NCI-H82 treated with DMSO at 0.1 percent for 48 hours (cell line): ENCODE measurements around the gene GJA3.
A peak's percentile ranks its signal among the peaks of the same experiment; 100 is the strongest.
"Not testable (repeated sequence)": the region's sequence is repeated elsewhere in the genome, so short reads cannot be mapped to it uniquely, and the experiment has no call there.

ENCODE experiments used
- DNase-seq: peaks from one replicate; lab custom pipeline; 2025; ENCODE audit not compliant: unreplicated experiment; lab: John Stamatoyannopoulos, UW

GJA3 gene

DNA sequence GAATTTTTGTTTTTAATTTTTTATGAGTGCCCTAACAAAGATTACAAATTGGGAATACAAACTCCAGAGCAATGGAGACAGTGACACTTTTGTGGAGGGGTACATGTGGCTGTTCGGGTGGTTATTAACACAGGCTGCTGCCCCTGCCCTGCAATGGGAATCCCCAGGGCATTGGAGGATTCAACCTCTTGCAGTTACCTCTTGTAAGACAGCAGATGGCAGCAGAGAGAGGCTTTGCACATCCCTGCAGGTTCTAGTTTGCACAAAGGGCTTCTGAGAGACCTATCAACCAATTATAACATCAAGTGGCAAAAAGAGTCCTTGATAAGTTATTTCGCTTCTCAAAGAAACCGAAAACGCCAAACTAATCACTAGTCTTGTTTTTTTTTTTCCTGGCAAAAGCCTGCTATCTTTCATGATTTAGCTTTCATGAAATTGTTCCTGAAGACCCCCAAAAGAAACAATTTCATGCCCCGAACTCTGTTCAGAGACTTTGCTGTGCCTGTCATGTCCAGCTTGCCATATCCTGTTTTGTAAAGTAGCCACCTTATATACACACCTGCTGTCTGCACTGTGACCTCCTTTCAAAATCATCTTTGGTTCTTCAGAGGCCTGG is 21.5 kb upstream of the GJA3 start:
- peak; percentile 57 for DNase-seq

DNA sequence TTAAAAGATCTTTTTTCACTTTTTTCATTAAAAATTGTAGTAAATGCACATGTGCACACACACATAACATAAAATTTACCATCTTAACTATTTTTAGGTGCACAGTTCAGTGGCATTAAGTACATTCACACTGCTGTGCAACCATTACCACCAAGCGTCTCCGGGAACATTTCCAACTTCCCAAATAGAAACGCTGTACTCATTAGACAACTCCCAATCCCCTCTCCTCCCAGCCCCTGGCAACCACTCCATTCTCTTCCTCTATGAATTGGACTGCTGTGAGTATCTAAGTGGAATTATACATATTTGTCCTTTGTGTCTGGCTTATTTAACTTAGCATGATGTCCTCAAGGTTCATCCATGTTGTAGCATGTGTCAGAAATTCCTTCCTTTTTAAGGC is 20.3 kb upstream of the GJA3 start:
- DNase-seq: no peak

DNA sequence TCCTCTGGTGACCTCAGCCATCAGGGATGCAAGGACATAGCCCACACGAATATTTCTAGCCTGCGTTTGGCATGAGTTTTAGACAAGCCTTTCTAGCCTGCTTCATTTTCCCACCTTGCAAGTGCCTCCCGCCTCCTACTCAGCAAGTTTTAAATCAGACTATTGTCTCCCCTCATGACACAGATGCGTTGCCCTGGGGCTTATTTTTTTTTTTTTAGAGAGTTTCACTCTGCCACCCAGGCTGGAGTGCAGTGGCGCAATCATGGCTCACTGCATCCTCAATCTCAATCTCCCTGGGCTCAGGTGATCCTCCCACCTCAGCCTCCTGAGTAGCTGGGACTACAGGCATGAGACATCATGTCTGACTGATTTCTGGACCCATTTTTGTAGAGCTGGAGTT is 17.3 kb upstream of the GJA3 start:
- no peak for DNase-seq

DNA sequence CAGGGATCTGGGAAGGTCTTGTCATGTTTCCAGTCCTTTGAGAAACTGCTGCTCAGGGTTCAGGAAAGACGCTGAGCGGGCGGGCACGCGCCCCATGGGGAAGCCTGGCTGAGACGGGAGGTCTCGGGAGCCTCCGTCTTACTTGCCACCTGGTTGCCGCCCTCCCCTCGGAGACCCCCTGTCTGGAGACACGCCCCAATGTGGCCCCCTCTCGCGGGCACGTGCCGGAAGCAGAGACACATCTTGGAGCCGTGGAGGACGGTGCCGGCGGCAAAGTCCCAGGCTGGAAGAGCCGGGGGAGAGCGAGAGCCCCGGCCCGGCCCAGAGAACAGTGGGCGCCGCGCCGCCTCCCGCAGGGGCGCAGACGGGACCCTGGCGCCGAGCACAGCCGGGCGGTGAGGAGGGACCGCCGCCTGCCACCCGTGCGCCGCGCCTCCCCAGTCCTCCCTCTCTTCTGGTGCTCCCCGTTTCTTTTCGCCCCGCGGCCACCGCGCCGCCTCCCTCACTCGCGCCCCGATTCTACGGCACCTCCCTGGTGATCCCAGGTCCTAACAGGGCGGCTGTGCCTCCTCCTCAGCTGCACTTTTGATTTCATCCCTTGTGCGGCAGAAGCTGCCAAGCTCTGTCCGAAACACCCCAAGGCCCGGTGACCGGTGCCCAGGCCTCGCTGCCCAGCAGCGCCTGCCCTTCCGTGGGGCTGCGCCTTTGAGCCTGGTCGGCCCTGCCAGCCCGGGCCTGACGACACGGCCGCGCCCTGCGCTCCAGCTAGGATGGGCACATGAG is 16.4 kb upstream of the GJA3 start:
- no peak for DNase-seq

DNA sequence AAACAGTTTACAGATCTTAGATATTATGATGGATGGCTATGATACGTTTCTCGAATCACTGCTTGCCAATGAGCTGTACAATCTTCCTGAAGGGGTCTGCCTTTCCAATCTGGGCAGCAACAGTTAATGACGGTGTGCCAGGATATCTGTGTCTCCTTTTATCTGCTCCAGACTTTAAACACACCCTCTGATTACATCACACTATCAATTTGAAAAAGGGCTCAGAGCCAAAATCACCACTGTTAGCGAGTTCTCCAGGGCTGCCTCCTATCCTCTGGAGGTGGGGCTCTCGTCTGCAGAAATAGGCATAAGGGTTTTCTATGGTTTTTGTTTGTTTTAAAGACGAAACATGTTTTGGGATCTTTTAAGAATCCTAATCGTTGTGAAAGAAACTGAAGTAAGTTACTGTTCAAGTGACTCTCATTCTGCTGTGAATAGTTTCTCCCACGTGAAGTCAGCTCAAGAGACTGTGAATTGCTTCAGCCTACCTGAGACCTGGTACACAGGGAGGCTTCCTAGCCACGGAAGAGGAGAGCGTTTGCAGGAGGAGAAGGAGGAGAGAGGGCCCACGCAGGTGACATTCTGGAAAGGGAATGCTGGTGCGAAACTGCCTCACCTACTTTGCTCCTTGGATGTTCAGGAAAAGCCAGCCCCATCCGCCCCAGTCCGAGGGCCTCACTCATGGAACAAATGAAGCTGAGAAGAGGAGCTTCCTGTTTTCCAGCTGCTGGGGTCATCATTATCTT is 15.2 kb upstream of the GJA3 start:
- DNase-seq: no peak

DNA sequence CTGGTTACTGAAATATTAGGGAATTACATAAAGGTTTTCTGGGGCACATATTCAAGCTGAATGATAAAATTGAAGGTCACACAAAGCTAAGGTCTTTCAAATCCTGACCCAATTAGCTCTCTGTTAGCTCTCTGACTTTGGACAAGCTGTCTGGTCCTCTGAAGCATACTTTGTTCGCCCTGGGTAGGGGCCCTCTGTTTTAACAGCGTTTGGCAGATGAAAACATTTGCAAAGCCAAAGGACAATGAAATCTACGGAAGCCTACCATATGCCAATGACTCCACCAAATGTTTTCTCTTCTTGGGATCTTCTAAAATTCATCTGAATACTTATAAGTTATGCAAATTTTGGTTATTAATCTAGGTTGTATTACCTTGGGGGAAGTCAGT is 14.5 kb upstream of the GJA3 start:
- no peak for DNase-seq

DNA sequence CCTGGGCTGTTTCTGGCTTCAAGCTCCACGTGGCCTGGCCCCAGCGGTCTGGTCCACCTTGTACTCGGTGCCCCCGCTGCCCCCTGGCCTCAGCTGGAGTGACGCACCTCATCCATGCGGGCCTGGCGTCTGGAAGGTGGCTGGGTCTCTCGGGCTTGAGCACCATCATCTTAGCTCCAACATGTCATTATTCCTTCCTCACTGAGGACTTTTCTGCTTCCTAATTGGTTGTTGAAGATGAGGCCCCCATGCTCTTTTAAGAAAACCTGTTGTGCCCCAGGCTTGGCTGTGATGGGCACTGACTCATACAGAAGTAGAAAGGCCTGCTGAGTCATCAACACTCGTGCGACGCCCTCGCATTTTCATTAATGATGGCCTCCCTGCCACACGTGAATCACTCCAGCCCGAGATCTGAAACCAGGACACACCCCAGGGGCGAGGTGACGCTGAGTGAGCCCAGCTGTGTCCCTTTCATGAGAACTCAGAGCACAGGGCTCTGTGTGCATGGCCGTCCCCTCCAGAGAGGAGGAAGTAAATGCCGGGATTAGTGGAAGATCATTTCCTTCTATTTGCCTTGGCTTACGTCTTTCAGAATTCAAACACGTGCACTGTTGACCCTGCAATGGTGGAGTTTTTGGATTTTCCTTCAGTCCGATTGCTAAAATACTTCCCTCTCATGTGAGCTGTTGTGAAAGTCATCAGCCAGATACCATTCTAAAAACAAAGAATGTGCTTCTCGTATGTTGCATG is 14.0 kb upstream of the GJA3 start:
- DNase-seq: no peak

DNA sequence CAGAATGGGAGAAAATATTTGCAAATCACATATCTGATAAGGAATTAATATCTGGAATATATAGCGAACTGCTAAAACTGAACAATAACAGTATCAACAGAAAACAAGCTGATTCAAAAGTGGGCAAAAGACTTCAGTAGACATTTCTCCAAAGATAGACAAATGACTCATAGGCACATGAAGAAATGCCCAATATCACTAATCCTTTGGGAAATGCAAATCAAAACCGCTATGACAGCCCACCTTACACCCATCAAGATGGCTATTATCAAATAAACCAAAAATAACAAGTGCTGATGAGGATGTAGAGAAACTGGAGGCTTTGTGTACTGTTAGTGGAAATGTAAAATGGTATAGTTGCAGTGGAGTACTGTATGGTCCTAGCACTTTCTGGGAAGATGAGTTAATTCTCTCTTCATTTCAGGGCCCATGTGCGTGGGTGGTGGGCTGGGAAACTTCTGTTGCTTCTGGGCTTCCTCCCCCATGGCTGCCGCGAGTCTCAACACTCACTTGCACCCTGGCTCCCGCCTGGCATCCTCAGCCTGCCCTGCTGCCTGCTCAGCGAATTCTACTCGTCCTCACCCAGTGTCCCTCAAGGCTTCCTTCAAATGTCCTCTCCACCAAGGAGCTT is 12.4 kb upstream of the GJA3 start:
- no peak for DNase-seq

DNA sequence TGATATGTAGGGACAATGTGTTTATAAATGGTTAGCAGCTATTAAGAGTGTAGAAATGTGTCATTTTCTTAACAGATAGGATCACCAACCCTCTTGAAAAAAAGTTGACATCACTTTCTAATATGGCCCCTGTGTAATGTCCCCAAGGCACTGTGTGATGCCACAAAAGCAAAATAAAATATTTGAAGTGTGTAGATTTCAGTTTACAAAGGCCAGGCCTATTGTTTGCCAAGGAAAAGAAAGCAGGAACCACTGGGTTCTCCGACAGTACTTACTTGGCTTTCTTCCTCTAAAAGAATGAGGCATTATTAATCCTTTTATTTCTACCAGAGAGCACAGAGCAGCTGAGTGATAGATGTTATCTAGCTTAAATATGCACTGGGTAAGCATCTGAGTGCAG is 10.5 kb upstream of the GJA3 start:
- no peak for DNase-seq

DNA sequence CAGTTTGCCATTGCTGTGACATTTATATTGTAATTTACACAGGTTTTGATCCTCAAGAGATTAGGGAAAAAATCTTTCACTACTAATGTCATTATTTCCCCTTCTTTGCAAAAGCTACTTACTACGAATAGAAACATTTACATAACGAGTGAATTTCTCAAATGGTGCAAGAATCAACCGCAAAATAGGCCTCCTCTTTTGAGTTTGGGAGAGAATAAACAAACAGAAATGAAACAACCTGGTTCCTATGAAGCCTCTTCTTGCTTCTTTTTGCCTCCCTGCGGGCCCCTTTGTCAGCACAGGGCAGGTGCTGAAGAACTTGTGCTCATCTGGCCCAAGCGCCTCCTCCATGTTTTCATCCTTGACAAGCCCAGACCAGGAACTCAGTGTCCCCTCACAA is 10.1 kb upstream of the GJA3 start:
- no peak for DNase-seq

DNA sequence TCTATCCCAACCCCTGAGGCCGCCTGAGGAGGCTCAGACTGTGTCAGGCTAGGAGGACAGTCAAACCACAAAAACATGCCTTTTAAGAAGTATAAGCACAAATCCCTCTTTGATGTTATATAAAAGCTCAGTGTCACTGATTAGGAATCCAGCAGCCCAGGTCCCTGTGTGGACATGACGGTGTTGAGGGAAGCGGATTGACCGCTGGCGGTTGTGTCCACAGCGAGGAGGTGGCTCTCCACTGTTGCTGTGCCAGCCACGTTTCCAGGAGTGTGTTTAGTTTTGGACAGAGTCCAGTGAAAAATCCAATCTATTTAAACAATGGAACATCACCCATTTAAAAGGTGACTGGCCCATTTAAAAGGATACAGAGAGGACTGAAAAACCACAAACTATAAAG is 7.5 kb upstream of the GJA3 start:
- no peak for DNase-seq

DNA sequence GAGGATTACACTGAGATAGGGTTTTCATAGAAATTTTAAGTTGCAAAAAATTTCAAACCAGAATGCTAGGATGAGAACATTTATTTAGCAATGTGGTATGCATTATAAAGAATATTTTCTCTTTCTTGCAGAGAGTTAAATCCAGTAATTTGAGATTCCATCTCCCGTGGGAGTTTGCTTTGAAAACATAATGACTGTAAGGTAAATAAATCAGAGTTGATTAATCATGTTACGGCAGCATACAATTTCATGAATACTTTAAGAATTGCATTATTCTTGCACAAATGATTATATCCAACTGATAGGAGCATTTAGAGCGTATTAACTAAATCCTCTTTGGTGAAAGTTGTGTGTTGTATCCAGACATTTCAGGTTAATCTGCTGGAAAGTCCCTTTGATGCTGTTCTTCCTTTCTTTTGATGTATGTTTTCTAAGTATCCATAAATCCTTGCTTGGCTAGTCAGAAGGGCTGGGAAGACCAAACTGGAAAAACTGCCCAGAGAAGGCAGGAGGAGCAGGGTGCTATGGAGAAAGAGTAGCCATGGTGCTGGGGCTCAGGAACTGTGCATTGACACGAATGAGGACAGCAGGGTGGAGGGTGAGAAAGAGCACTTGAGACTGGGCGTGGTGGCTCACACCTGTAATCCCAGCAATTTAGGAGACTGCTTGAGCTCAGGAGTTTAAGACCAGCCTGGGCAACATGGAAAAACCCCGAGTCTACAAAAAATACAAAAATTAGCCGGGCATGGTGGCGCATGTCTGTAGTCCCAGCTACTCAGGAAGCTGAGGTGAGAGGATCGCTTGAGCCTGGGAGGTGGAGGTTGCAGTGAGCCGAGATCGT is 4.8 kb upstream of the GJA3 start:
- DNase-seq: no peak

DNA sequence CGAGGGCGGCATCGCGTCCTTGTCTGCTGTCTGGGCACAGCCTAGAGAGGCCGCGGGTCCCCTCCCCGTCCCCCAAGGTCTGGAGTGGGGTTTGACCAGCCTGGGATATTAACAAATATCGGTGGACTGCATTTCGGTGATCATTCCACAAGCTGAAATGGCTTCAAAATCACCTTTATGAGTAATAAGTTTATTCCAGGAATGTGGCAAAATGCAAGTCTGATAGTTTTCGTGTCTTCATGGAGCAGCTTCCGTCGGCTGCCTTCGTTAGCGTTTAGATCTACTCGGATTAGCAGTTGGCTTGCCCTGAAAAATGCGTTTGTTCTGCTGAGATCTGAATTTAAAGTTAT is 1.1 kb upstream of the GJA3 start:
- DNase-seq: no peak

DNA sequence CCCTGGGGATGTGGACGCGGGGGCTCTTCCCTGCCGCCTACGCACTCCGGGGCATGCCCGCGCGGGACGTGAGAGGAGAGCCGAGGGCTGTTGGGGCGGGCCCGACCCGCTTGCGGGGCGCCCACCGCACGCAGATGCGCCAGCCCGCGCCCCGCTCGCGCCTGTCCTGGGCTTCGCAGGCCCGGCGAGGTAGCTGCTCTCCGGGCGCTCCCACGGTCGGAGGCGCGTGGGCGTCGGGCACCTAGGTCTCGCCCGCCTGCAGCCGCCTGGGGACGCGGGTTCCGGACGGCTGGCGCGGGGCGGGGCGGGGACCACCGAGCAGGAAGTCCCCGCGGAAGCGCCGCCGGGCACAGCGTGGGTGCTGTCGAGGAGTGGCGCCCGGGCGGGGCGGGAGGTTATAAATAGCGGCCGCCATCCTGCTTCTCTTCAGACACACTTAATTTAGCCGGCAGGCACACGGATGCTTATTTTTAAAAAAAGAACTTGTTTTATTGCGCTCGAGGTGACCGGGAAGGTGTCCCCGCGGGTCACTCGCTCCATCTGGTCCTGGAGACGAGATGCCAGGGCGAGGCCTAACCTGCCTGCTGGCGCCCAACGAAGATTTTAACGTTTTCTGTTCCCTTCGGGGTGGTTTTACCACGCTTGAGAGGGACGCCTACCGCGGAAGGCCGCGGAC is 561 bp upstream of the GJA3 start:
- DNase-seq: no peak

DNA sequence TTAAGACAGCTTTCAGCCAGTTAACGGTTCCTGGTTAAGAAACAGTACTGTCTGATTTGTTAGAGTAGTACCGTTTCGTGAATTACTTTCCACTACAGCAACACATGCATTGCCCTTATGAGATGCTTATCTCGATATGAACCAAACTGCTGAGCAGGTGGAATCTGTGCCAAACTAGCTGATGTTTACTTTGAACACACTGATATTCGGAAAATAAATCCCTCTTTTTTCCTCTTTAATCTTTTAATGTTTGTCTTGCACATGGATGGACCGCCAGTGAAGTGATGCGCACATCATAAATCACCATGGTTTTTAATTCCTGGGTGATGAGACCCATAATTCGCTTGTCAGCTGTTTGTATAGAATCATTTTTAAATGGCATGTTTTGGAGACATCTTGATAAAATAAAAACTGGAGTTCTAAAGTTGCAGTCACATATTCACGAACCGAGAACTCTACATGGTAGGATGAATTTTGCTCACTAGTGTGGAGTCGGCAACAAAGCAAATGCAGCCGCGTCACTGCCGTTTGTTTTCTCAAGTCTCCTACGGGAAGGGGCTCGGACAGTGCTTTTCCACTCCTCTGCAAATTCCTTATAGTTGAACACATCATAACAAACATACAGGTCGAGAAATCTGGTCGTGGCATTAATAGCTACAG is 1.1 kb downstream of the GJA3 start:
- DNase-seq: no peak

DNA sequence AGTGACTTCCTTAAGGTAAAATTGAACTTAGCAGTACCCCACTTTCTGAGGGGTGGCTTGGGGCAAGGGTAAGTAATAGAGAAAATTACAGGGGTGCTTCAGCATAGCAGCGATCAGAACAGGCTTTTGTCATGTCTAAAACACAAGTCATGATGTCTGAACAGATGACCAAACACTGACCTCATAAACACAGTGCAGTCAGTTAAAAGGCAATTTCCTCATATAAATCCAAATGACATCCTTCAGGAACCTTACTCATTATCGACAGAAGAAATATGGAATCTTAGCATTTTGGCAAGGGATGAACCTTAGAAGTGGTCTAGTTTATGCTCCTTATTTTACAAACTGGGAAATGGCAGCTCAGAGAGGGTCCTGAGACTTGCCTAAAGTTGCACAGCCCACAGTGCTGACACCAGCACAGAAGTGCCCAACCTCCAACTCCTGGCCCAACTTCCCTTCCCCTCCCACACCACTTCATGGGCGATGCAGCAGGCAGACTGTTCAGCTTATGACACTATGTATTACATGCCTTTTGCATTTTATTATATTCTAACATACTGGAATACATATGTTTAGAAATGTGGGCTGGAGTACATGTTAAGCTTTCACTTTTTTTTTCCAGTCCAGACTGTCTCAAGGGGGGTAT is 3.6 kb downstream of the GJA3 start:
- DNase-seq: no peak

DNA sequence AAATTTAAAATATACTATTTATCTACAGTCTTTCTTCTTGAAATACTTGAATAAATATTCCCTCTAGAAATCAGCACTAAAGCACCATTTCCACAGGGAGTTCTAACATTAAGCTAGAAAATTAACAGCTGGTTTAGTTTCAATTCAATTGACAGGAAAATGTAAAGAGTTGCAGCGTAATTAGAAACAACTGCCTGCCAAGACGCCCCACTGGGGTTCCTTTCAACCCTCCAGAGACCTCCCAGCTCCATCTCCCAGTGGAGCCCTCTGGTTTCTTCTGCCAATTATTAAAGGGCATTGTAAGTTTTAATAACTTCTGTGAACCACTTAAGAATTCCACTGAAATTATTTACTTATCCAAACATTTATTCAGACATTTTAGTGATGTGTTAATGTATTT is 4.2 kb downstream of the GJA3 start:
- no peak for DNase-seq

DNA sequence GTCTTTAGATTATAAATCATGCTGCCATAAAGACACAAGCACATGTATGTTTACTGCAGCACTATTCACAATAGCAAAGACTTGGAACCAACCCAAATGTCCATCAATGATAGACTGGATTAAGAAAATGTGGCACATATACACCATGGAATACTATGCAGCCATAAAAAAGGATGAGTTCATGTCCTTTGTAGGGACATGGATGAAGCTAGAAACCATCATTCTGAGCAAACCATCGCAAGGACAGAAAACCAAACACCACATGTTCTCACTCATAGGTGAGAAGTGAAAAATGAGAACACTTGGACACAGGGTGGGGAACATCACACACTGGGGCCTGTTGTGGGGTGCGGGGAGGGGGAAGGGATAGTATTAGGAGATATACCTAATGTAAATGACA is 7.6 kb downstream of the GJA3 start:
- DNase-seq: not testable (repeated sequence)

DNA sequence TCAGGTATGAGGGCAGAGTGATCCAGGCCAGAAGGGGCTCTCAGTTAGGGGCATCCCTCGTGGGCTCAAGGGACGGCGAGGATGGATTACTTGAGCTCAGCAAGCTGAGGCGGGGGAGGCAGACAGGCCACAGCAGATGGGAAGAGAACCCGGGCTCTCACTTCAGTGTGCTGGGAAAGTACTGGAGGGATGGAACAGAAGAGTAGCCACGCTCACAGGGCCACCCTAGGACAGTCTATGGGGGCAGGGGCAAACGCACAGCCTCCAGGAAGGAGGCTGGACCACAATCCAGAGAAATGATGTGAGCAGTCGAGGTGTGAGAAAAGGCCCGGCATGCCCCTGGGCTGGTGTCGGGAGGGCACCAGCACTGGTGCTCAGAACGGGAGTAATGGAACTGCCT is 9.2 kb downstream of the GJA3 start:
- DNase-seq: no peak
